ENCODE data around the gene UBLCP1.

DNA sequence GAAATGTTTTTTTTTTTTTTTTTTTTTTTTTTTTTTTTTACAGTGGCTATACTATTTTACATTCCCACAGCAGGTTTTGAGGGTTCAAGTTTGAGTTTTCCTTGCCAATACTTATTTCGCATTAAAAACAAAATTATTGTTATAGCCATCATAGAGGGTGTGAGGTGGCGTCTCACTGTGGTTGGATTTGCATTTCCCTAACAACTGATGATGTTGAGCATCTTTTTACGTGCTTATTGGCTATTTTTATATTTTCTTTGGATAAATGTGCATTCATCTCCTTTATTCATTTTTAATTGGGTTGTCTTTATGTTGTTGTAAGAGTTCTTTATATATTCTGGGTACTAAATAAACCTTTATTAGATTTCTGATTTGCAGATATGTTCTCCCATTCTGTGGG, 18.9 kb upstream of the UBLCP1 start:
- TF ChIP-seq, protein P1, sequence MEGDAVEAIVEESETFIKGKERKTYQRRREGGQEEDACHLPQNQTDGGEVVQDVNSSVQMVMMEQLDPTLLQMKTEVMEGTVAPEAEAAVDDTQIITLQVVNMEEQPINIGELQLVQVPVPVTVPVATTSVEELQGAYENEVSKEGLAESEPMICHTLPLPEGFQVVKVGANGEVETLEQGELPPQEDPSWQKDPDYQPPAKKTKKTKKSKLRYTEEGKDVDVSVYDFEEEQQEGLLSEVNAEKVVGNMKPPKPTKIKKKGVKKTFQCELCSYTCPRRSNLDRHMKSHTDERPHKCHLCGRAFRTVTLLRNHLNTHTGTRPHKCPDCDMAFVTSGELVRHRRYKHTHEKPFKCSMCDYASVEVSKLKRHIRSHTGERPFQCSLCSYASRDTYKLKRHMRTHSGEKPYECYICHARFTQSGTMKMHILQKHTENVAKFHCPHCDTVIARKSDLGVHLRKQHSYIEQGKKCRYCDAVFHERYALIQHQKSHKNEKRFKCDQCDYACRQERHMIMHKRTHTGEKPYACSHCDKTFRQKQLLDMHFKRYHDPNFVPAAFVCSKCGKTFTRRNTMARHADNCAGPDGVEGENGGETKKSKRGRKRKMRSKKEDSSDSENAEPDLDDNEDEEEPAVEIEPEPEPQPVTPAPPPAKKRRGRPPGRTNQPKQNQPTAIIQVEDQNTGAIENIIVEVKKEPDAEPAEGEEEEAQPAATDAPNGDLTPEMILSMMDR (IDR thresholded peaks at IDR 0.05; ENCODE audit: low read depth, low read length, poor library complexity, severe bottlenecking), result no peak
- no peak for TF ChIP-seq EZH2phosphoT487 (IDR thresholded peaks at IDR 0.05; ENCODE audit: borderline replicate concordance, low read length)

Data from DOHH2 (cell line).